Measurements from ENCODE around the gene MMP15.

The MMP15 gene

GRCh38 chr16:58082381-58082780 lies 56.8 kb downstream of the MMP15 start:
- DNase-seq (ENCODE audit: low read depth) = no peak
- H3K4me3 ChIP-seq (ENCODE audit: low read depth, low read length) = no peak overlapping the region
- TF ChIP-seq CTCF (IDR thresholded peaks at IDR 0.05; ENCODE audit: control insufficient read depth, extremely low read depth, insufficient read depth) = no peak

GRCh38 chr16:58084635-58085034 lies 59.1 kb downstream of the MMP15 start:
- H3K4me3 ChIP-seq (ENCODE audit: low read depth, low read length) = no peak overlapping the region
- no peak for DNase-seq (ENCODE audit: low read depth)
- TF ChIP-seq CTCF (IDR thresholded peaks at IDR 0.05; ENCODE audit: control insufficient read depth, extremely low read depth, insufficient read depth) = no peak

- DNase-seq (ENCODE audit: low read depth) = no peak
- TF ChIP-seq CTCF (IDR thresholded peaks at IDR 0.05; ENCODE audit: control insufficient read depth, extremely low read depth, insufficient read depth) = no peak
- no peak overlapping the region for H3K4me3 ChIP-seq (ENCODE audit: low read depth, low read length)
These were observed 59.6 kb downstream of the MMP15 start for GRCh38 chr16:58085171-58085570.

- H3K4me3 ChIP-seq (ENCODE audit: low read depth, low read length) = no peak overlapping the region
- no peak for TF ChIP-seq CTCF (IDR thresholded peaks at IDR 0.05; ENCODE audit: control insufficient read depth, extremely low read depth, insufficient read depth)
- DNase-seq (ENCODE audit: low read depth) = no peak
These were observed 60.2 kb downstream of the MMP15 start for GRCh38 chr16:58085584-58086251.

- no peak overlapping the region for H3K4me3 ChIP-seq (ENCODE audit: low read depth, low read length)
- no peak for DNase-seq (ENCODE audit: low read depth)
- no peak for TF ChIP-seq CTCF (IDR thresholded peaks at IDR 0.05; ENCODE audit: control insufficient read depth, extremely low read depth, insufficient read depth)
These were observed 61.0 kb downstream of the MMP15 start for GRCh38 chr16:58086381-58087208.

GRCh38 chr16:58087209-58087913 lies 61.8 kb downstream of the MMP15 start:
- TF ChIP-seq CTCF (IDR thresholded peaks at IDR 0.05; ENCODE audit: control insufficient read depth, extremely low read depth, insufficient read depth) = no peak
- DNase-seq (ENCODE audit: low read depth) = no peak

More at GRCh38 chr16:58087209-58087913, 61.8 kb downstream of the MMP15 start:
- no peak overlapping the region for H3K4me3 ChIP-seq (ENCODE audit: low read depth, low read length)
